Fibroblast of skin of scalp (primary cell): Measurements from ENCODE around the gene OR13C8.

Experiments
- DNase-seq: peaks from one replicate; pipeline ENCODE4 v3.0.0-alpha.2; 2013

The OR13C8 gene

DNA sequence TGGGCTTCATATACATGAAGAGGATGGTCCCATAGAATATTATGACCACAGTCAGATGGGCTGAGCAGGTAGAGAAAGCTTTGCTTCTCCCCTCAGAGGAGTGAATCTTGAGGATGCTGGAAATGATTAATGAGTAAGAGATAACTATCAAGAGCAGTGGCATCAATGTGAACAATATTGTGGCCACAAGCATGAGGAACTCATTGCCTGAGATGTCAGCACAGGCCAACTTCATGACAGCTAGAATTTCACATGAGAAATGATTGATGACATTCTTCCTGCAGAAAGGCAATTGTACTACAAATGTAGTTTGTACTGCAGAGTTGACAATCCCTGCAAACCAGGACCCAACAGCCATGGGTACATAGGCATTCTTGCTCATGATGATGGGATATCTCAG, 48.5 kb downstream of the OR13C8 start:
- peak; percentile 5 for DNase-seq

- DNase-seq: no peak
Observed at GRCh38 chr9:104618104-104618503, 49.1 kb downstream of the OR13C8 start, which contains the start of gene OR13C9. Gene OR13C9, minus strand, starts transcription at chr9:104618204. Its CDS starts 0 bp downstream, at chr9:104618204.
